ENCODE data around the gene INS. TPM values are rescaled to one million over a fixed set of nuclear protein-coding genes. Genes with fewer than 3 reads are reported as not detected.

The INS gene
- total and polyA plus RNA-seq, 2 of the 13 experiments (the other 11 are each of a cell fraction or from before 2014, with no cell fraction given): not detected

- TF ChIP-seq, protein P1, sequence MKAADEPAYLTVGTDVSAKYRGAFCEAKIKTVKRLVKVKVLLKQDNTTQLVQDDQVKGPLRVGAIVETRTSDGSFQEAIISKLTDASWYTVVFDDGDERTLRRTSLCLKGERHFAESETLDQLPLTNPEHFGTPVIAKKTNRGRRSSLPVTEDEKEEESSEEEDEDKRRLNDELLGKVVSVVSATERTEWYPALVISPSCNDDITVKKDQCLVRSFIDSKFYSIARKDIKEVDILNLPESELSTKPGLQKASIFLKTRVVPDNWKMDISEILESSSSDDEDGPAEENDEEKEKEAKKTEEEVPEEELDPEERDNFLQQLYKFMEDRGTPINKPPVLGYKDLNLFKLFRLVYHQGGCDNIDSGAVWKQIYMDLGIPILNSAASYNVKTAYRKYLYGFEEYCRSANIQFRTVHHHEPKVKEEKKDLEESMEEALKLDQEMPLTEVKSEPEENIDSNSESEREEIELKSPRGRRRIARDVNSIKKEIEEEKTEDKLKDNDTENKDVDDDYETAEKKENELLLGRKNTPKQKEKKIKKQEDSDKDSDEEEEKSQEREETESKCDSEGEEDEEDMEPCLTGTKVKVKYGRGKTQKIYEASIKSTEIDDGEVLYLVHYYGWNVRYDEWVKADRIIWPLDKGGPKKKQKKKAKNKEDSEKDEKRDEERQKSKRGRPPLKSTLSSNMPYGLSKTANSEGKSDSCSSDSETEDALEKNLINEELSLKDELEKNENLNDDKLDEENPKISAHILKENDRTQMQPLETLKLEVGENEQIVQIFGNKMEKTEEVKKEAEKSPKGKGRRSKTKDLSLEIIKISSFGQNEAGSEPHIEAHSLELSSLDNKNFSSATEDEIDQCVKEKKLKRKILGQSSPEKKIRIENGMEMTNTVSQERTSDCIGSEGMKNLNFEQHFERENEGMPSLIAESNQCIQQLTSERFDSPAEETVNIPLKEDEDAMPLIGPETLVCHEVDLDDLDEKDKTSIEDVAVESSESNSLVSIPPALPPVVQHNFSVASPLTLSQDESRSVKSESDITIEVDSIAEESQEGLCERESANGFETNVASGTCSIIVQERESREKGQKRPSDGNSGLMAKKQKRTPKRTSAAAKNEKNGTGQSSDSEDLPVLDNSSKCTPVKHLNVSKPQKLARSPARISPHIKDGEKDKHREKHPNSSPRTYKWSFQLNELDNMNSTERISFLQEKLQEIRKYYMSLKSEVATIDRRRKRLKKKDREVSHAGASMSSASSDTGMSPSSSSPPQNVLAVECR (CRISPR knock-in tag; IDR thresholded peaks at IDR 0.05; ENCODE audit: borderline replicate concordance): peak; percentile 6; the same call in 1 of the 2 replicates
- TF ChIP-seq HNRNPL (IDR thresholded peaks at IDR 0.05; ENCODE audit: low read depth, low read length) (no peak), KDM5B (CRISPR knock-in tag; IDR thresholded peaks at IDR 0.05; ENCODE audit: borderline replicate concordance) (peak; percentile 30; the same call in 1 of the 2 replicates), ZFX (CRISPR knock-in tag; IDR thresholded peaks at IDR 0.05; ENCODE audit: low read depth) (peak; percentile 29), ZNF674 (CRISPR knock-in tag; IDR thresholded peaks at IDR 0.05; ENCODE audit: low read depth) (no peak), HDAC6 (IDR thresholded peaks at IDR 0.05; ENCODE audit: low read depth, low read length) (no peak), HNRNPLL (IDR thresholded peaks at IDR 0.05; ENCODE audit: low read depth, low read length, poor library complexity, severe bottlenecking) (peak; percentile 47), ZNF496 (CRISPR knock-in tag; IDR thresholded peaks at IDR 0.05; ENCODE audit: insufficient replicate concordance) (no peak), ZNF687 (CRISPR knock-in tag; IDR thresholded peaks at IDR 0.05) (peak; percentile 53)
- TF ChIP-seq, protein P2, sequence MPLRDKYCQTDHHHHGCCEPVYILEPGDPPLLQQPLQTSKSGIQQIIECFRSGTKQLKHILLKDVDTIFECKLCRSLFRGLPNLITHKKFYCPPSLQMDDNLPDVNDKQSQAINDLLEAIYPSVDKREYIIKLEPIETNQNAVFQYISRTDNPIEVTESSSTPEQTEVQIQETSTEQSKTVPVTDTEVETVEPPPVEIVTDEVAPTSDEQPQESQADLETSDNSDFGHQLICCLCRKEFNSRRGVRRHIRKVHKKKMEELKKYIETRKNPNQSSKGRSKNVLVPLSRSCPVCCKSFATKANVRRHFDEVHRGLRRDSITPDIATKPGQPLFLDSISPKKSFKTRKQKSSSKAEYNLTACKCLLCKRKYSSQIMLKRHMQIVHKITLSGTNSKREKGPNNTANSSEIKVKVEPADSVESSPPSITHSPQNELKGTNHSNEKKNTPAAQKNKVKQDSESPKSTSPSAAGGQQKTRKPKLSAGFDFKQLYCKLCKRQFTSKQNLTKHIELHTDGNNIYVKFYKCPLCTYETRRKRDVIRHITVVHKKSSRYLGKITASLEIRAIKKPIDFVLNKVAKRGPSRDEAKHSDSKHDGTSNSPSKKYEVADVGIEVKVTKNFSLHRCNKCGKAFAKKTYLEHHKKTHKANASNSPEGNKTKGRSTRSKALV (CRISPR knock-in tag; IDR thresholded peaks at IDR 0.05): peak; percentile 77
- TF ChIP-seq, protein P3, sequence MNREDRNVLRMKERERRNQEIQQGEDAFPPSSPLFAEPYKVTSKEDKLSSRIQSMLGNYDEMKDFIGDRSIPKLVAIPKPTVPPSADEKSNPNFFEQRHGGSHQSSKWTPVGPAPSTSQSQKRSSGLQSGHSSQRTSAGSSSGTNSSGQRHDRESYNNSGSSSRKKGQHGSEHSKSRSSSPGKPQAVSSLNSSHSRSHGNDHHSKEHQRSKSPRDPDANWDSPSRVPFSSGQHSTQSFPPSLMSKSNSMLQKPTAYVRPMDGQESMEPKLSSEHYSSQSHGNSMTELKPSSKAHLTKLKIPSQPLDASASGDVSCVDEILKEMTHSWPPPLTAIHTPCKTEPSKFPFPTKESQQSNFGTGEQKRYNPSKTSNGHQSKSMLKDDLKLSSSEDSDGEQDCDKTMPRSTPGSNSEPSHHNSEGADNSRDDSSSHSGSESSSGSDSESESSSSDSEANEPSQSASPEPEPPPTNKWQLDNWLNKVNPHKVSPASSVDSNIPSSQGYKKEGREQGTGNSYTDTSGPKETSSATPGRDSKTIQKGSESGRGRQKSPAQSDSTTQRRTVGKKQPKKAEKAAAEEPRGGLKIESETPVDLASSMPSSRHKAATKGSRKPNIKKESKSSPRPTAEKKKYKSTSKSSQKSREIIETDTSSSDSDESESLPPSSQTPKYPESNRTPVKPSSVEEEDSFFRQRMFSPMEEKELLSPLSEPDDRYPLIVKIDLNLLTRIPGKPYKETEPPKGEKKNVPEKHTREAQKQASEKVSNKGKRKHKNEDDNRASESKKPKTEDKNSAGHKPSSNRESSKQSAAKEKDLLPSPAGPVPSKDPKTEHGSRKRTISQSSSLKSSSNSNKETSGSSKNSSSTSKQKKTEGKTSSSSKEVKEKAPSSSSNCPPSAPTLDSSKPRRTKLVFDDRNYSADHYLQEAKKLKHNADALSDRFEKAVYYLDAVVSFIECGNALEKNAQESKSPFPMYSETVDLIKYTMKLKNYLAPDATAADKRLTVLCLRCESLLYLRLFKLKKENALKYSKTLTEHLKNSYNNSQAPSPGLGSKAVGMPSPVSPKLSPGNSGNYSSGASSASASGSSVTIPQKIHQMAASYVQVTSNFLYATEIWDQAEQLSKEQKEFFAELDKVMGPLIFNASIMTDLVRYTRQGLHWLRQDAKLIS (CRISPR knock-in tag; IDR thresholded peaks at IDR 0.05): 0 out of 2 replicates have a peak, but pooled peaks have one; percentile 15
These were observed 20.3 kb downstream of the INS start (continued) for GRCh38 chr11:2140411-2141400.

All from HepG2 (cell line).